Measurements from ENCODE around the gene SAXO1. TPM values are rescaled to one million over a fixed set of nuclear protein-coding genes. Genes with fewer than 3 reads are reported as not detected.

Gene SAXO1
- total RNA-seq: under 1 TPM in 1 of 4 donors, not detected in 3; 0.39 TPM

- Histone ChIP-seq H3K9me3 (no peaks in the 10 kb centered on the region), H3K4me1 (no peaks in the 10 kb centered on the region), H3K27me3 (no peaks in the 10 kb centered on the region), H3K4me3 (no peak within 1 kb of the TSS), H3K27ac (no peak within 1 kb of the TSS), H3K36me3 (no peaks in the 10 kb centered on the region)
- TF ChIP-seq EP300 (IDR thresholded peaks at IDR 0.05): no peak
- no peak for TF ChIP-seq CTCF (IDR thresholded peaks at IDR 0.05)
- TF ChIP-seq POLR2A (IDR thresholded peaks at IDR 0.05): no peak
- no peak for TF ChIP-seq POLR2AphosphoS5 (IDR thresholded peaks at IDR 0.05)
- no CpG with 5 or more reads among the region's 20 CpGs for WGBS, 2 donors (ENCODE audit: low coverage in 1 of 2)
- ATAC-seq: no peak
Measured at GRCh38 chr9:19033015-19033414, at the start of gene SAXO1. SAXO1 (minus strand) TSS chr9:19033209; CDS start chr9:19032908, 301 bp downstream.

DNA sequence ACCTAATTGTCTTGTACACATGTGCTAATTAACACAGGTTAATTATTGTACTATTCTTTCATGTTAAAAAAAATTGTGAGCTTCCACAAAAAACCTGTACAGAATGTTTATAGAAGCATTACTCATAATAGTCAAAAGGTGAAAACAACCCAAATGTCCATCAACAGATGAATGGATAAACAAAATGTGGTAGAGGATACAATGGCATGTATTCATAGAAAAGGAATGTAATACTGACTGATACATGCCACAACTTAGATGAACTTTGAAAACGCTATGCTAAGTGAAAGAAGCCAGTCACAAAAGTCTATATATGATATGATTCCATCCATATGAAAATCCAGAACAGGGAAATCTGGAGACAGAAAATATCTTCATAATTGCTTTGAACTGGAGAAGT, 41.8 kb upstream of the SAXO1 start:
- H3K36me3 ChIP-seq: peaks cover 0 to 96% of the 10 kb centered on the region in 2 donors
- no peak for TF ChIP-seq POLR2AphosphoS5 (IDR thresholded peaks at IDR 0.05)
- no peak for TF ChIP-seq EP300 (IDR thresholded peaks at IDR 0.05)
- TF ChIP-seq POLR2A (IDR thresholded peaks at IDR 0.05): no peak
- TF ChIP-seq CTCF (IDR thresholded peaks at IDR 0.05): no peak
- 57 to 64% methylated on average over 1 of the region's 1 CpG for WGBS, 2 donors (ENCODE audit: low coverage in 1 of 2)

DNA sequence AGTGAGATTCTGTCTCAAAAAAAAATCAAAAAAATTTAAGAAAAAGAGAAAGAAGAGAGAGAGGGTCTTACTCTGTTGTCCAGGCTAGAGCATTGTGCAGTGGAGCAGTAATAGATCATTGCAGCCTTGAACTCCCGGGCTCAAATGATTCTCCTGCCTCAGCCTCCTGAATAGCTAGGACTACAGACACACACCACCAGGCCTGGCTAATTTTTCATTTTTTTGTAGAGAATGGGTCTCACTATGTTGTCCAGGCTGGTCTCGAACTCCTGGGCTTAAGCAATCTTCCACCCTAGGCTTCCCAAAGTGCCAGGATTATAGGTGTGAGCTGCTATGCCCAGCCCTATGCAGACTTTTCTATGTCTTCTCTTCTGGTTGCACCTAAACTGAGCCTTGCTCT, 41.2 kb upstream of the SAXO1 start:
- H3K36me3 ChIP-seq: peaks cover 0 to 96% of the 10 kb centered on the region in 2 donors
- H3K27ac ChIP-seq: no peak overlapping the region
- no peaks in the 10 kb centered on the region for H3K9me3 ChIP-seq
- ATAC-seq: no peak
- H3K4me1 ChIP-seq: no peaks in the 10 kb centered on the region
- TF ChIP-seq EP300 (IDR thresholded peaks at IDR 0.05): no peak
- TF ChIP-seq CTCF (IDR thresholded peaks at IDR 0.05): no peak
- TF ChIP-seq POLR2A (IDR thresholded peaks at IDR 0.05): no peak
- TF ChIP-seq POLR2AphosphoS5 (IDR thresholded peaks at IDR 0.05): no peak
- WGBS, 2 donors (ENCODE audit: low coverage in 1 of 2): 100% methylated on average over 1 to 2 of the region's 2 CpGs
- H3K27me3 ChIP-seq: no peaks in the 10 kb centered on the region
- no peak overlapping the region for H3K4me3 ChIP-seq

More for the DNA sequence above, 41.8 kb upstream of the SAXO1 start:
- Histone ChIP-seq H3K4me3 (no peak overlapping the region), H3K27ac (no peak overlapping the region), H3K27me3 (no peaks in the 10 kb centered on the region), H3K9me3 (no peaks in the 10 kb centered on the region), H3K4me1 (no peaks in the 10 kb centered on the region)
- no peak for ATAC-seq

GRCh38 chr9:19057033-19057432, 24.0 kb upstream of the SAXO1 start:
- no peak for ATAC-seq
- Histone ChIP-seq H3K9me3 (no peaks in the 10 kb centered on the region), H3K27me3 (no peaks in the 10 kb centered on the region), H3K36me3 (peaks cover 3 to 64% of the 10 kb centered on the region in 2 donors), H3K27ac (no peak overlapping the region), H3K4me1 (peaks cover 0 to 16% (median 2%) of the 10 kb centered on the region in 3 donors), H3K4me3 (no peak overlapping the region)
- TF ChIP-seq POLR2AphosphoS5 (IDR thresholded peaks at IDR 0.05): no peak

- Histone ChIP-seq H3K4me3 (peak overlapping the region; percentile 82 to 86), H3K4me1 (peaks cover 0 to 48% (median 20%) of the 10 kb centered on the region in 3 donors), H3K27ac (peak overlapping the region in 3 of 4 donors; percentile 97 to 99 (median 98)), H3K27me3 (no peaks in the 10 kb centered on the region), H3K36me3 (peaks cover 0 to 12% of the 10 kb centered on the region in 2 donors), H3K9me3 (no peaks in the 10 kb centered on the region)
- no peak for TF ChIP-seq POLR2A (IDR thresholded peaks at IDR 0.05)
- TF ChIP-seq EP300 (IDR thresholded peaks at IDR 0.05): no peak
- TF ChIP-seq POLR2AphosphoS5 (IDR thresholded peaks at IDR 0.05): no peak
- no peak for TF ChIP-seq CTCF (IDR thresholded peaks at IDR 0.05)
- WGBS, 2 donors (ENCODE audit: low coverage in 1 of 2): 41 to 51% methylated on average over 6 to 11 of the region's 12 CpGs
- no peak for ATAC-seq
Measured at GRCh38 chr9:19050637-19051591, 17.9 kb upstream of the SAXO1 start.

Data from gastroesophageal sphincter (tissue), 4 donors.